Central memory CD8-positive, alpha-beta T cell (primary cell): Measurements from ENCODE around the gene LSM11.
"Not testable (repeated sequence)": the region's sequence is repeated elsewhere in the genome, so short reads cannot be mapped to it uniquely, and the experiment has no call there.

Source experiments
- ATAC-seq: fragments of 150-1000 bp; cut with Tn5 transposase; replicated peaks from 2 replicates; pipeline ENCODE4 v1.10.0; 2022; ENCODE audit warnings: mild to moderate bottlenecking, moderate FRiP score, moderate number of reproducible peaks; ENCODE audit not compliant: poor library complexity, severe bottlenecking; ENCODE audit errors: extremely low read depth
- DNase-seq, 2 donors: peaks; one replicate each; pipeline ENCODE4 v3.0.0; 2021; ENCODE audit warnings: low spot score in 2 of 2
- H3K27ac Mint-ChIP-seq: one replicate; pipeline ENCODE4 v1.8.0; 2022; ENCODE audit warnings: low read depth, mild to moderate bottlenecking, moderate library complexity, mixed read lengths
- H3K27me3 Mint-ChIP-seq: one replicate; pipeline ENCODE4 v1.8.0; 2022; ENCODE audit warnings: mixed read lengths
- H3K36me3 Mint-ChIP-seq: one replicate; pipeline ENCODE4 v1.8.0; 2022; ENCODE audit warnings: mild to moderate bottlenecking, moderate library complexity, mixed read lengths; ENCODE audit not compliant: insufficient read depth
- H3K4me1 Mint-ChIP-seq: one replicate; pipeline ENCODE4 v1.8.0; 2022; ENCODE audit warnings: mixed read lengths
- H3K4me3 Mint-ChIP-seq: one replicate; pipeline ENCODE4 v1.8.0; 2022; ENCODE audit warnings: mild to moderate bottlenecking, moderate library complexity, mixed read lengths
- H3K9me3 Mint-ChIP-seq: one replicate; pipeline ENCODE4 v1.8.0; 2022; ENCODE audit warnings: mixed read lengths

The LSM11 gene

DNA sequence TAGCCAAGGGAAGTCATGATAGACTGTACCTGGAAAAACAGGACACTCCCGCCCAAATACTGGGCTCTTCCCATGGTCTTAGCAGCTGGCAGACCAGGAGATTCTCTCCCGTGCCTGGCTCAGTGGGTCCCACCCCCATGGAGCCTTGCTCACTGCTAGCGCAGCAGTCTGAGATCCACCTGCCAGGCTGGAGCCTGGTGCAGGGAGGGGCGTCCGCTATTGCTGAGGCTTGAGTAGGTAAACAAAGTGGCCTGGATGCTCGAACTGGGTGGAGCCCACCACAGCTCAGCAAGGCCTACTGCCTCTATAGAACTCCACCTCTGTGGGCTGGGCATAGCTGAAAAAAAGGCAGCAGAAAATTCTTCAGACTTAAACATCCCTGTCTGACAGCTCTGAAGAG is 22.4 kb upstream of the LSM11 start:
- no peaks in the 10 kb centered on the region for H3K9me3 Mint-ChIP-seq
- DNase-seq = no peak
- H3K27me3 Mint-ChIP-seq = no peaks in the 10 kb centered on the region
- H3K4me1 Mint-ChIP-seq = peaks cover 10% of the 10 kb centered on the region
- H3K27ac Mint-ChIP-seq = no peak overlapping the region
- no peak overlapping the region for H3K4me3 Mint-ChIP-seq
- peaks cover 1% of the 10 kb centered on the region for H3K36me3 Mint-ChIP-seq
- no peak for ATAC-seq

DNA sequence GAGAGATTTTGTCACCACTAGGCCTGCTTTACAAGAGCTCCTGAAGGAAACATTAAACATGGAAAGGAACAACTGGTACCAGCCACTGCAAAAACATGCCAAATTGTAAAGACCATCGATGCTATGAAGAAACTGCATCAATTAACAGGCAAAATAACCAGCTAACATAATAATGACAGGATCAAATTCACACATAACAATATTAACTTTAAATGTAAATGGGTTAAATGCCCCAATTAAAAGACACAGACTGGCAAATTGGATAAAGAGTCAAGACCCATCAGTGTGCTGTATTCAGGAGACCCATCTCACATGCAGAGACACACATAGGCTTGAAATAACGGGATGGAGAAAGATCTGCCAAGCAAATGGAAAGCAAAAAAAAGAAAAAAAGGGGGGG is 20.6 kb upstream of the LSM11 start:
- not testable (repeated sequence) for H3K27ac Mint-ChIP-seq, DNase-seq, ATAC-seq, H3K4me1 Mint-ChIP-seq, H3K36me3 Mint-ChIP-seq, H3K9me3 Mint-ChIP-seq, H3K4me3 Mint-ChIP-seq, H3K27me3 Mint-ChIP-seq

DNA sequence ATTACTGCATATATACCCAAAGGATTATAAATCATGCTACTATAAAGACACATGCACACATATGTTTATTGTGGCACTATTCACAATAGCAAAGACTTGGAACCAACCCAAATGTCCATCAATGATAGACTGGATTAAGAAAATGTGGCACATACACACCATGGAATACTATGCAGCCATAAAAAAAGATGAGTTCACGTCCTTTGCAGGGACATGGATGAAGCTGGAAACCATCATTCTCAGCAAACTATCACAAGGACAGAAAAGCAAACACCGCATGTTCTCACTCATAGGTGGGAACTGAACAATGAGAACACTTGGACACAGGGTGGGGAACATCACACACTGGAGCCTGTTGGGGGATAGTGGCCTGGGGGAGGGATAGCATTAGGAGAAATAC is 16.9 kb upstream of the LSM11 start:
- peaks cover 12% of the 10 kb centered on the region for H3K4me1 Mint-ChIP-seq
- H3K4me3 Mint-ChIP-seq, H3K9me3 Mint-ChIP-seq, H3K36me3 Mint-ChIP-seq, H3K27ac Mint-ChIP-seq, H3K27me3 Mint-ChIP-seq, ATAC-seq, DNase-seq: not testable (repeated sequence)

DNA sequence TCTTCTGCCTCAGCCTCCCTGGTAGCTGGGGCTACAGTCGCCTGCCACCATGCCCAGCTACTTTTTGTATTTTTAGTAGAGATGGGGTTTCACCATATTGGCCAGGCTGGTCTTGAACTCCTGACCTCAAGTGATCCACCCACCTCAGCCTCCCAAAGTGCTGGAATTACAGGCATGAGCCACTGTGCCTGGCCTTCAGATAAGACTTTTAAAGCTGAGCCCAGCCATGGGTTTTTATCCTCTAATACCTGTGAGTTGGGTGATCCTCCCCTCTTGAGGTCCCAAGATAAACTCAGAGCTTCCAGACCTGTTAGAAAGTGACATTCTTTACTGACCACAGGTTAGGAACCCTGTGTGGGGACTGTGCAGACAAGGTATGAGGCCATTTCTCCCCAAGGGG is 15.7 kb upstream of the LSM11 start:
- peaks cover 22% of the 10 kb centered on the region for H3K4me1 Mint-ChIP-seq
- H3K27me3 Mint-ChIP-seq, H3K4me3 Mint-ChIP-seq, ATAC-seq, DNase-seq, H3K27ac Mint-ChIP-seq, H3K9me3 Mint-ChIP-seq, H3K36me3 Mint-ChIP-seq: not testable (repeated sequence)

DNA sequence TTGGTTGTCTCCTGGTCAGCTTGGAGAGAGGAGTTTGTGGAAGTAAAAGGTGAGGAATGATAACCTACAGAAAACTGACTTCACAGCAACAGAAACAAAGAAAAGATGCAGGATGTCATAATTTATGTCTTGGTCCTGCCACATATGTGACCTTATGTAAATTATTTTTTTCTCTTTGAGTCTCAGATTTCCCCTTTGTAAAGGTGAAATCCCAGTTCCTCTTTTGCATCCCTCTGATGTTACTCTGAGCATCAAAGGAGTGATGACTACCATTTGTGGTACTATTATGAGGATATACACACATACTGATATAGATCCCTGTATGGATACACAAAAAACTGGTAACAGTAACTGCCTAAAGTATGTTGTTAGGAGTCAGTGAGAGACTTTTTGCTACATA is 13.7 kb upstream of the LSM11 start:
- Mint-ChIP-seq H3K36me3 (peaks cover 11% of the 10 kb centered on the region), H3K27ac (no peak overlapping the region), H3K4me1 (peaks cover 23% of the 10 kb centered on the region), H3K9me3 (no peaks in the 10 kb centered on the region), H3K4me3 (no peak overlapping the region), H3K27me3 (no peaks in the 10 kb centered on the region)
- DNase-seq (no peak), ATAC-seq (no peak)

DNA sequence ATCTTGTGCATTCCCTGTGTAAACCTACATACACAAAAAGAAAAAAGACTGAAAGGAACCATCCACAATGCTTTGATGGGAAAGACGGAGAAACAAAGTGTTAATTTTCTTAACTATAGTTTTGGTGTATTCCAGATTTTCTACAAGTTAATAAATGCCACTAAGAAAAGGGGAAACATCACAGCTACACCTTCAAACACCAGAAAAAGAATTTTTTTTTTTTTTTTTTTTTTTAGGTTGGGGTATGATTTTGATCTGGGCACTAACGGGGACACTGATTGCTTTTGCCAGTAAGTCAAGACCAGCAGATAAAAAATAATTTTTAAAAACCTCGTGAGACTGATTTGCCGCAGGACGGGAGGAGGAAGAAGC is 12.6 kb upstream of the LSM11 start:
- H3K36me3 Mint-ChIP-seq = peaks cover 12% of the 10 kb centered on the region
- peaks cover 23% of the 10 kb centered on the region for H3K4me1 Mint-ChIP-seq
- H3K4me3 Mint-ChIP-seq = peak overlapping the region; percentile 91

DNA sequence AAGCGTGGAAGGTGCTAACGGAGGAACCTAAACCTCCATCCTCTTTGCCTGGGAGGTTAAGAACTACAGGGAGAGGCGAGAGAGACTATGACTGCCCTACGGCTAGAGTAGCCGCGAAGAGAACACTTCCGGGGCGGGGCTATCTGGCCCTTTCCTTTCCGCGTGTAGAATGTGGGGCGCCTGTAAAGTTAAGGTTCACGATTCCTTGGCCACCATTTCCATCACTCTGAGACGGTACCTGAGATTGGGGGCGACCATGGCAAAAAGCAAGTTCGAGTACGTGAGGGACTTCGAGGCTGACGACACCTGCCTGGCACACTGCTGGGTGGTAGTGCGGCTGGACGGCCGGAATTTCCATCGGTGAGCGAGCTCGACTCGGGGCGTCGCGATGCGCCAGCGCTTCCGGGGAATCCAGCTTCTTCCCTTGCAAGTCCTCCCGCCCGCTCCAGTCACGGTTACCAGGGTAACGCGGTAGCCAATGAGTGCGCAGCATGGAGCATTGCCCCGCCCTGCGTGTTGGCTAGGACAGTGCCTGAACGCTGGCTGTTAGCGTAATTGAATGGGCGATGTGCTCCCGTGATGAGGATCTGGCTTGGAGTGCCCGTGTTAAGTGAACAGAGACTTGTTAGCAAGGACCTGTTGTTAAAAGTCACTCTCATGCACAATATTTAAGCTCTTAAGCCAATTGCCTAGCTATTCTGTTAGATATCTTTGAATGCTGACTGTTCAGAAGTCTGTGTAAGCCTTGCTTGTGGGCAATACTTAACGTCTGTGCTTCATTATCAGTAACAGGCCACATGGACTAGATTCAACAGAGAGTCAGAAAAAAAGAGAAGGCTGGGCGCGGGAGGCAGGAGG is 12.0 kb upstream of the LSM11 start, which contains the start of gene THG1L:
THG1L (plus strand) TSS at position 149 of the 858 bp plus-strand sequence; CDS start at position 170, 21 bp downstream.
- ATAC-seq (peak; percentile 99), DNase-seq (peak; percentile 97 to 99)
- peak within 1 kb of the TSS; percentile 95 for H3K27ac Mint-ChIP-seq
- no peaks in the 10 kb centered on the region for H3K27me3 Mint-ChIP-seq
- H3K9me3 Mint-ChIP-seq = no peaks in the 10 kb centered on the region
- H3K36me3 Mint-ChIP-seq = peaks cover 12% of the 10 kb centered on the region
- H3K4me3 Mint-ChIP-seq = peak within 1 kb of the TSS; percentile 91
- H3K4me1 Mint-ChIP-seq = peaks cover 23% of the 10 kb centered on the region

More for the DNA sequence above, 12.6 kb upstream of the LSM11 start:
- Mint-ChIP-seq H3K27me3 (no peaks in the 10 kb centered on the region), H3K9me3 (no peaks in the 10 kb centered on the region), H3K27ac (peak overlapping the region; percentile 95)
- DNase-seq (no peak), ATAC-seq (no peak)

DNA sequence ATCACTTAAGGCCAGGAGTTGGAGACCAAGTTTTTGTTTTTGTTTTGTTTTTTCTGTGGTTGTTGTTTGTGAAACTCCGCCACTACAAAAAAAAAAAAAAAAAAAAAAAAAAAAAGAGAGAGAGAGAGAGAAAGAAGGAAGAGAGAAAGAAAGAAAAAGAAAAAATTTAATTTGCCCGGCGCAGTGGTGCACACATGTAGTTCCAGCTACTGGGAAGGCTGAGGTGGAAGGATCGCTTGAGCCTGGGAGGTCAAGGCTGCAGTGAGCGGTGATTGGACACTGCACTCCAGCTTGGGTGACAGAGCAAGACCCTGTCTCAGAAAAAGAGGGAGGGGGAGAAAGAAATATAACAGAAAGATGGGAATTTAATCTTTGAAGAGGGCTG is 11.4 kb upstream of the LSM11 start:
- DNase-seq (no peak), ATAC-seq (no peak)
- H3K27ac Mint-ChIP-seq = no peak overlapping the region
- H3K36me3 Mint-ChIP-seq = peaks cover 12% of the 10 kb centered on the region
- H3K4me3 Mint-ChIP-seq = peak overlapping the region; percentile 91
- peaks cover 23% of the 10 kb centered on the region for H3K4me1 Mint-ChIP-seq
- H3K9me3 Mint-ChIP-seq = no peaks in the 10 kb centered on the region
- no peaks in the 10 kb centered on the region for H3K27me3 Mint-ChIP-seq

DNA sequence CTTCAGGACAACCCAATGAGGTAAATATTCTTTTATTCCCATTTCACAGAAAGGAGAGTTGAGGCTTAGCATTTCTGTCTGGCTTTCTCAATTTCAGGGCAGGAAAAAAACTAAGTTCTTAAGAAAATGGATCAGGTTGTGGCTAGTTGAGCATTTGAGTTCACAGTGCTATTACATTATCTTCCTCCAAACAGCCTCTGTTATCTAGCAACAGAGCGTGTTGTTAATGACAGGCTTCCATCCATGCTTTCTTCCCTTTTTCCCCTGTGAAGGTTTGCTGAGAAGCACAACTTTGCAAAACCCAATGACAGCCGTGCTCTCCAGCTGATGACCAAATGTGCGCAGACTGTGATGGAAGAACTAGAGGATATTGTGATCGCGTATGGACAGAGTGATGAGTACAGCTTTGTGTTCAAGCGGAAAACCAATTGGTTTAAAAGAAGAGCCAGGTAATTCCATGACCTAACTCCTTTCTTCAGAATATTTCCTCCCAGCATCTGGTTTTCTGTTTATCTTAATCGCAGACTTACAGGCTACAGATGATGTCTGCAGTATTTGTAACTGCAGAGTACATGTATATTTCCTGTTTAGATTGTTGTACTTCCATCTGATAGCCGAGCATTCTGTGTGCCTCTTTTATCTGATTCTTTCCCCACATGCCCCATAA is 10.8 kb upstream of the LSM11 start:
- no peak for ATAC-seq
- no peak for DNase-seq
- peaks cover 23% of the 10 kb centered on the region for H3K4me1 Mint-ChIP-seq
- no peaks in the 10 kb centered on the region for H3K9me3 Mint-ChIP-seq
- peak overlapping the region; percentile 91 for H3K4me3 Mint-ChIP-seq
- H3K27me3 Mint-ChIP-seq = no peaks in the 10 kb centered on the region
- no peak overlapping the region for H3K27ac Mint-ChIP-seq
- peaks cover 12% of the 10 kb centered on the region for H3K36me3 Mint-ChIP-seq

DNA sequence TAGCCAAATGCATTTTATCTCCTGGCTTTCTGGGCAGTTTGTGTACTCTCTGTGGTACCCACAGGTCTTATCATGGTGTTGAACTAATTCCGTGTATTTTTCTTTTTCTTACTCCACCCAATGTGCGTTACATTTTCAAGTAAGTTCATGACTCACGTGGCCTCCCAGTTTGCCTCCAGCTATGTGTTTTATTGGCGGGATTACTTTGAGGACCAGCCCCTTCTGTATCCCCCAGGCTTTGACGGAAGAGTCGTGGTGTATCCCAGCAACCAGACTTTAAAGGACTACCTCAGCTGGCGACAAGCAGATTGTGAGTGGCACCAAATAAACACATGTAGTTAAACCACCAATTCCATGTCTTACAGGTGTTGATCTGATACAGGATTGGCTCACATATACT is 9.1 kb upstream of the LSM11 start:
- no peaks in the 10 kb centered on the region for H3K27me3 Mint-ChIP-seq
- DNase-seq (no peak), ATAC-seq (no peak)
- H3K9me3 Mint-ChIP-seq = no peaks in the 10 kb centered on the region
- H3K4me1 Mint-ChIP-seq = peaks cover 23% of the 10 kb centered on the region
- no peak overlapping the region for H3K4me3 Mint-ChIP-seq
- no peak overlapping the region for H3K27ac Mint-ChIP-seq
- peaks cover 15% of the 10 kb centered on the region for H3K36me3 Mint-ChIP-seq

DNA sequence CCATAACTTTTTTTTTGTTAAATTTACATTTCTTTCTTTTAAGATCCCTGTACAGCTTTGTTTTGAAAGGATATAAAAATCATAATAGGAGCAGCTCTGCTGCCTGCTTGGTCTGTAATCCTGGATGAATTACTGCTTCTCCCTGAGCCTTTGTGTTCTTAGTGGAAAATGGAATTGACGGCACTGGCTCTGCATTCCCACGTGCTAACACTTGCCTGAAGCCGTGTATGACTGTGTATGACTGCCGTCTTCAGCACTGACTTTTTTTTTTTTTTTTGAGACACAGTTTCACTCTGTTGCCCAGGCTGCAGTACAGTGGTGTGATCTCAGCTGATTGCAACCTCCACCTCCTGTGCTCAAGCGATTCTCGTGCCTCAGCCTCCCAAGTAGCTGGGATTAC is 7.5 kb upstream of the LSM11 start:
- DNase-seq (no peak), ATAC-seq (no peak)
- no peaks in the 10 kb centered on the region for H3K9me3 Mint-ChIP-seq
- H3K4me1 Mint-ChIP-seq = peaks cover 18% of the 10 kb centered on the region
- peaks cover 15% of the 10 kb centered on the region for H3K36me3 Mint-ChIP-seq
- no peak overlapping the region for H3K4me3 Mint-ChIP-seq
- H3K27me3 Mint-ChIP-seq = no peaks in the 10 kb centered on the region
- no peak overlapping the region for H3K27ac Mint-ChIP-seq

DNA sequence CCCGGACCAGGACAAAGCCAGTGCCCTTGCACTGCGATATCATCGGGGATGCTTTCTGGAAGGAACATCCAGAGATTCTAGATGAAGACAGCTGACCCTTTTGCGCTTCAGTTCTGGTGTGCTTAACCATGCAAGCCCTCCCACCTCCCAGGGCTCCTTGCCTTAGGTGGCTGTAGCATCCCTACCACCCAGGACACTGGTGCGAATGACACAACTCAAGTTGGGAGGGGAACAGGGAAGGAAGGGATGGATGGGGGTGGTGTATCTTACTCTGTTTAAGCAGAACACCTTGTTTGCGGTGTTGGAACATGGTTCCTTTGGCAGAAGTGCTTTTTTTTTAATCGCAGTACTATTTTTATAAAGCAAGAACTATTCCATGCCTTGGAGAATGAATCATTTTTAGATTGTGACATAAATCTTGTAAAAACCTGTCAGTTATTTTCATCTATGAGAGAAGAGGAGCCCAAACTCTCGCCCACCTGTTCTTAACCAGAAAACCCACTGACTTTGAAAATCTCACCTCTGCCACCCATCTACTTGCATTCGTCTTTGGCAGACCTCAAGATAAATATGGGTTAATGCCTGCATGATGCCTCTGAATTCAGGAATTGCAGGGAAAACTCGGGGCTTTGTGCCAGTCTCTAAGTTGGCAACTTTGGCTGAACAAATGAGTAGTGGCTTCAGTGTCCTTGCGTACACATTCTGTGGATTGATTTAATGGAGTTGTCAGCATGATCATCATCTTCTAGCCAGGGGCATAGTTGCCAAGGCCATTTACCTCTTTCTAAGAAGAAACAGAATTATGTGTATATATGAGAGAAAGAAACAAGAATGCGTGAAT is 3.9 kb upstream of the LSM11 start:
- H3K27me3 Mint-ChIP-seq = no peaks in the 10 kb centered on the region
- H3K4me1 Mint-ChIP-seq = peaks cover 13% of the 10 kb centered on the region
- no peak overlapping the region for H3K27ac Mint-ChIP-seq
- H3K9me3 Mint-ChIP-seq = no peaks in the 10 kb centered on the region
- peaks cover 8% of the 10 kb centered on the region for H3K36me3 Mint-ChIP-seq
- no peak overlapping the region for H3K4me3 Mint-ChIP-seq
- no peak for ATAC-seq
- no peak for DNase-seq
